Left renal pelvis (tissue), 4 donors: Measurements from ENCODE around the gene KASH5. TPM values are rescaled to one million over a fixed set of nuclear protein-coding genes. Genes with fewer than 3 reads are reported as not detected.
"Not testable (repeated sequence)": the region's sequence is repeated elsewhere in the genome, so short reads cannot be mapped to it uniquely, and the experiment has no call there.

Experiments used
- DNase-seq, 4 donors: peaks; one replicate each; pipeline ENCODE4 v3.0.0-alpha.2; 2013; ENCODE audit warnings: low read depth in 4 of 4, low spot score in 3 of 4
- polyA plus RNA-seq, 4 donors: library from polyadenylated mRNA; unstranded; fragments of 120-200 nt; gene quantifications; one replicate each; pipeline ENCODE4 v1.2.1, GENCODE V29; 2013; ENCODE audit not compliant: insufficient read length in 4 of 4

The KASH5 gene
- polyA plus RNA-seq, 4 donors: 0.32 TPM; not detected in 3

- peak; percentile 92 to 98 (median 95) for DNase-seq
Observed at GRCh38 chr19:49453013-49453756, 65.1 kb downstream of the KASH5 start, which contains the start of gene ALDH16A1. ALDH16A1 (plus strand) TSS chr19:49453225; CDS start chr19:49453332, 107 bp downstream.

- DNase-seq: no peak
Observed at GRCh38 chr19:49453757-49454240, 65.8 kb downstream of the KASH5 start.

DNA sequence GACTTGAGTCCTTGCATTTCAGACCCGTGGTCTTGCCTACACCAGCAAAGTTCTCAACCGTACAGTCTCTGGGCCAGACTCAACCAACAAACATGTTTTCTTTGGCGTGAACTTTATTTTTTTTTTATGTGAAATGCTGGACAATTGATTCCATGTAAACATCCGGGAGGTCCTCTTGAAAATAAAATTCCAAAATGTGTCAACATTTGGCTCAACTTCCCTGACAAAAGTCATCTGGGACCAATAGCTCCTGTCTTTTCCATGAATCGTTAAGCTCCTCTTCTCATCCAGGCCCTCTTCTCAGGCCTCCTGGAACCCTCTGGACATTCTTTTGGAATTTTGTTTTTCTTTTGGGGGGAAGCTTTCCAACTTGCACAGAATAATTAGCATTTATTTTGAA lies 67.7 kb downstream of the KASH5 start:
- DNase-seq: peak in 2 of 4 donors; percentile 57 to 59

DNA sequence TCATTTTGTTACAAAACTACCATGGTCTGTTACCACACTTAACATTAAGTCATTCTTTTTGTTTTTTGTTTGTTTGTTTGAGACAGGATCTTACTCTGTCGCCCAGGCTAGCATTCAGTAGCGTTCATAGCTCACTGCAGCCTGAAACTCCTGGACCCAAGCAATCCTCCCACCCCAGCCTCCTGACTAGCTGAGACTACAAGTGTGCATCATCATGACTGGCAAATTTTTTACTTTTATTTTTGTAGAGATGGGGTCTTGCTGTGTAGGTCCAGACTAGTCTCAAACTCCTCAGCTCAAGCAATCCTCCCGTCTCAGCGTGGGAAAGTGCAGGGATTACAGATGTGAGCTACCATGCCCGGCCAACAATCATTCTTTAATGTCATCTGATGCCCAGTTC lies 68.3 kb downstream of the KASH5 start:
- DNase-seq: no peak

GRCh38 chr19:49458567-49458903 lies 70.5 kb downstream of the KASH5 start:
- no peak for DNase-seq

GRCh38 chr19:49459388-49459787 lies 71.3 kb downstream of the KASH5 start:
- no peak for DNase-seq

DNA sequence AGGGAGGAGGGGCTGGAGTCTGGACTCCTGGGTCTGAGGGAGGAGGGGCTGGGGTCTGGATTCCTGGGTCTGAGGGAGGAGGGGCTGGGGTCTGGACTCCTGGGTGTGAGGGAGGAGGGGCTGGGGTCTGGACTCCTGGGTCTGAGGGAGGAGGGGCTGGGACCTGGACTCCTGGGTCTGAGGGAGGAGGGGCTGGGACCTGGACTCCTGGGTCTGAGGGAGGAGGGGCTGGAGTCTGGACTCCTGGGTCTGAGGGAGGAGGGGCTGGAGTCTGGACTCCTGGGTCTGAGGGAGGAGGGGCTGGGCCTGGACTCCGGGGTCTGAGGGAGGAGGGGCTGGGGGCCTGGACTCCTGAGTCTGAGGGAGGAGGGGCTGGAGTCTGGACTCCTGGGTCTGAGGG lies 73.1 kb downstream of the KASH5 start:
- not testable (repeated sequence) for DNase-seq

- DNase-seq: no peak
Observed at GRCh38 chr19:49461656-49462055, 73.6 kb downstream of the KASH5 start.

DNA sequence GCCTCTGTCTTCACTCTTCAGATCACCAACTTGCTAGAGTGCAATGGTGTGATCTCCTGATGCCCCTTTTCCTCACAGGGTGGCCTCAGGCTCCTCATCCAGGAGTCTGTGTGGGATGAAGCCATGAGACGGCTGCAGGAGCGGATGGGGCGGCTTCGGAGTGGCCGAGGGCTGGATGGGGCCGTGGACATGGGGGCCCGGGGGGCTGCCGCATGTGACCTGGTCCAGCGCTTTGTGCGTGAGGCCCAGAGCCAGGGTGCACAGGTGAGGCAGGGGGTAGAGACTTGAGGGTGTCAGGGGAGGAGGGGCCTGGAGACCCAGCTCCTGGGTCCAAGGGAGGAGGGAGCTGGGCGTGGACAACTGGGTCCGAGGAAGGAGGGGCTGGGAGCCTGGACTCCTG lies 74.4 kb downstream of the KASH5 start:
- DNase-seq: no peak

DNA sequence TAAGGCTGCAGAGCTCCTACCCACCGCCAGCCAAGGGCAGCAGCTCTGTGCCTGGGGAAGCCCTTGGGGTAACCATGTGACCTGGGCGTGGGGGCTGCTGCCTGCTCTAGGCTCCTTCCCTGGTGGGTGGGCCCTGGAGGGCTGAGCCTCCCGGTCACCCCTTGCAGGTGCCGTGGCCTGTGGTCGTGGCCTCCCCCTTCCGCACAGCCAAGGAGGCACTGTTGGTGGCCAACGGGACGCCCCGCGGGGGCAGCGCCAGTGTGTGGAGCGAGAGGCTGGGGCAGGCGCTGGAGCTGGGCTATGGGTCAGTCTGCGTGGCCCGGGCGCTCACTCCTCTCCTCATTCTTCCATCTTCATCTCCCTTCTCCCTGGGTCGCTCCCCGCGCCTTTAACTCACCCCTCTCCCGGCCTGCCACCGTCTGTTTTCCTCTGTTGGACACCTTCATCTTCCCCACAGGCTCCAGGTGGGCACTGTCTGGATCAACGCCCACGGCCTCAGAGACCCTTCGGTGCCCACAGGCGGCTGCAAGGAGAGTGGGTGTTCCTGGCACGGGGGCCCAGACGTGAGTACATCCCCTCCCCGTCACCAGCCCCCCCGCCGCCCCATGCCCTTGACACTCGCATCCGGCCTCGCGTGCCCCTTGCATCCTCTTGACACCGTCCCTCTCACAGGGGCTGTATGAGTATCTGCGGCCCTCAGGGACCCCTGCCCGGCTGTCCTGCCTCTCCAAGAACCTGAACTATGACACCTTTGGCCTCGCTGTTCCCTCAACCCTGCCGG lies 76.1 kb downstream of the KASH5 start:
- no peak for DNase-seq

- DNase-seq: no peak
Observed at GRCh38 chr19:49465371-49465770, 77.3 kb downstream of the KASH5 start.

Other genes starting within 250 kb of the KASH5 start
- 10 to 100 TPM; 26.7 to 41.9 (median 30.3) TPM for gene HRC, start 232.9 kb upstream of the KASH5 start, polyA plus RNA-seq
- gene TRPM4, start 230.5 kb upstream of the KASH5 start, polyA plus RNA-seq: 10 to 100 TPM; 18.1 to 39.9 (median 28.0) TPM
- 1 to 10 TPM; 1.8 to 5.1 (median 2.6) TPM for gene SLC6A16, start 63.1 kb upstream of the KASH5 start, polyA plus RNA-seq
- gene CD37, start 52.8 kb upstream of the KASH5 start, polyA plus RNA-seq: 10 to 100 TPM; 30.2 to 43.6 (median 38.4) TPM
- 100 to 1,000 TPM in 3 of 4 donors, 10 to 100 TPM in 1; 86.5 to 113 (median 104) TPM for gene TEAD2, start 25.8 kb upstream of the KASH5 start, polyA plus RNA-seq
- gene DKKL1, start 24.4 kb upstream of the KASH5 start, polyA plus RNA-seq: 1 to 10 TPM; 4.2 to 7.0 (median 5.8) TPM
- gene PTH2, start 35.2 kb downstream of the KASH5 start, polyA plus RNA-seq: not detected
- gene GFY, start 37.1 kb downstream of the KASH5 start, polyA plus RNA-seq: not detected
- gene SLC17A7, start 53.3 kb downstream of the KASH5 start, polyA plus RNA-seq: 1 to 10 TPM in 1 of 4 donors, under 1 TPM in 3; 0.29 to 3.2 (median 0.56) TPM
- gene PIH1D1, start 63.6 kb downstream of the KASH5 start, polyA plus RNA-seq: 100 to 1,000 TPM in 1 of 4 donors, 10 to 100 TPM in 3; 52.5 to 104 (median 82.3) TPM
- gene ALDH16A1, start 65.0 kb downstream of the KASH5 start, polyA plus RNA-seq: 10 to 100 TPM; 12.2 to 32.1 (median 16.4) TPM
- gene FLT3LG, start 86.0 kb downstream of the KASH5 start, polyA plus RNA-seq: 1 to 10 TPM; 2.8 to 6.7 (median 4.5) TPM
- 1,000 to 10,000 TPM; 2,432 to 3,072 (median 2,712) TPM for gene RPL13A, start 99.4 kb downstream of the KASH5 start, polyA plus RNA-seq
- 1,000 to 10,000 TPM; 2,592 to 2,856 (median 2,752) TPM for gene RPS11, start 108.2 kb downstream of the KASH5 start, polyA plus RNA-seq
- 100 to 1,000 TPM; 214 to 302 (median 275) TPM for gene FCGRT, start 124.4 kb downstream of the KASH5 start, polyA plus RNA-seq
- 100 to 1,000 TPM in 1 of 4 donors, 10 to 100 TPM in 3; 18.1 to 107 (median 23.4) TPM for gene RCN3, start 139.8 kb downstream of the KASH5 start, polyA plus RNA-seq
- gene NOSIP, start 192.3 kb downstream of the KASH5 start, polyA plus RNA-seq: 10 to 100 TPM; 46.1 to 75.0 (median 57.6) TPM
- gene PRRG2, start 193.1 kb downstream of the KASH5 start, polyA plus RNA-seq: 1 to 10 TPM in 3 of 4 donors, under 1 TPM in 1; 0.52 to 7.5 (median 6.4) TPM
- 10 to 100 TPM; 15.4 to 31.1 (median 20.3) TPM for gene PRR12, start 202.9 kb downstream of the KASH5 start, polyA plus RNA-seq